Neural crest cell (in vitro differentiated cells): Measurements from ENCODE around the gene ABLIM2. TPM values are rescaled to one million over a fixed set of nuclear protein-coding genes. Genes with fewer than 3 reads are reported as not detected.

Experiments
- DNase-seq: peaks from one replicate; pipeline ENCODE4 v3.0.0; 2021; ENCODE audit warnings: low read depth, mixed read lengths, low spot score
- H3K27ac Mint-ChIP-seq: one replicate; pipeline ENCODE4 v1.8.0; 2021; ENCODE audit warnings: mild to moderate bottlenecking, mixed read lengths; ENCODE audit not compliant: unreplicated experiment
- H3K27me3 Mint-ChIP-seq: 2 replicates; pipeline ENCODE4 v1.8.0; 2021; ENCODE audit warnings: low read depth, mild to moderate bottlenecking, mixed read lengths
- H3K36me3 Mint-ChIP-seq: 2 replicates; pipeline ENCODE4 v1.8.0; 2021; ENCODE audit warnings: low read depth, mild to moderate bottlenecking, mixed read lengths
- H3K4me1 Mint-ChIP-seq: 2 replicates; pipeline ENCODE4 v1.8.0; 2021; ENCODE audit warnings: mixed read lengths
- H3K4me3 Mint-ChIP-seq: one replicate; pipeline ENCODE4 v1.8.0; 2021; ENCODE audit warnings: mild to moderate bottlenecking, mixed read lengths
- H3K9me3 Mint-ChIP-seq: 2 replicates; pipeline ENCODE4 v1.8.0; 2021; ENCODE audit warnings: mixed read lengths
- CTCF ChIP-seq: fragments of 200-600 bp; sonication (generic); conservative IDR thresholded peaks from 2 replicates; pipeline ENCODE4 v1.5.0; 2021; ENCODE audit warnings: antibody characterized with exemption, mild to moderate bottlenecking
- total RNA-seq: library from RNA; stranded (reverse); gene quantifications from 2 replicates; pipeline ENCODE4 v1.2.1, GENCODE V29; 2021

The ABLIM2 gene
- total RNA-seq, 1 donor from 2014 or later = 3.8 TPM

GRCh38 chr4:8067945-8068896, 90.4 kb downstream of the ABLIM2 start:
- no peak for DNase-seq
- no peak overlapping the region for H3K4me3 Mint-ChIP-seq
- H3K27me3 Mint-ChIP-seq = no peaks in the 10 kb centered on the region
- H3K9me3 Mint-ChIP-seq = peaks cover 5% of the 10 kb centered on the region
- no peak overlapping the region for H3K27ac Mint-ChIP-seq
- peaks cover 9% of the 10 kb centered on the region for H3K4me1 Mint-ChIP-seq
- H3K36me3 Mint-ChIP-seq = peaks cover 10% of the 10 kb centered on the region
- no peak for TF ChIP-seq CTCF

- Mint-ChIP-seq H3K36me3 (peaks cover 10% of the 10 kb centered on the region), H3K9me3 (peaks cover 5% of the 10 kb centered on the region), H3K4me3 (no peak overlapping the region), H3K4me1 (peaks cover 3% of the 10 kb centered on the region), H3K27ac (no peak overlapping the region), H3K27me3 (no peaks in the 10 kb centered on the region)
- TF ChIP-seq CTCF = no peak
- DNase-seq = no peak
Observed at GRCh38 chr4:8067274-8067936, 91.2 kb downstream of the ABLIM2 start.

DNA sequence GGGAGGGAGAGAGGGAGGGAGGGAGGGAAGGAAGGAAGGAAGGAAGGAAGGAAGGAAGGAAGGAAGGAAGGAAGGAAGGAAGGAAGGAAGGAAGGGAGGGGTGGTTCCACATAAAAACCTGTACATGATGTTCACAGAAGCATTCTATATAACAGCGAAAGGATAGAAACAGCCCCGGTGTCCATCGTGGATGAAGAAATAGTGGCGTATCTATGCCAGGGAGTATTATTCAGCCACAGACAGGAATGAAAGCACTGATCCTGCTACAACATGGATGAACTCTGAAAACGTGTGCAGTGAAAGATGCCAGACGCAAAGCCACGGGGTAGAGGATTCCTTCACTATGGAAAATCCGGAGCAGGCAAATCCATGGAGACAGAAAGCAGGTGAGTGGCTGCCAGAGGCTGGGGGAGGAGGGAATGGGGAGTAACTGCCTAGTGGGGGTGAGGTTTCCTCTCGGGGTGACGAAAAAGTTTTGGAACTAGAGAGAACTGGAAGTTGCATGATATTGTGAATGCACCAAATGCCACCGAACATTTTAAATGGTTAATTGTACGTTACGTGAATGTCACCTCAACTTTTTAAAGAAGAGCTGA, 92.2 kb downstream of the ABLIM2 start:
- peaks cover 3% of the 10 kb centered on the region for H3K4me1 Mint-ChIP-seq
- no peaks in the 10 kb centered on the region for H3K27me3 Mint-ChIP-seq
- H3K27ac Mint-ChIP-seq = no peak overlapping the region
- H3K4me3 Mint-ChIP-seq = no peak overlapping the region
- no peak for TF ChIP-seq CTCF
- no peak for DNase-seq
- peaks cover 10% of the 10 kb centered on the region for H3K36me3 Mint-ChIP-seq
- H3K9me3 Mint-ChIP-seq = peaks cover 5% of the 10 kb centered on the region

DNA sequence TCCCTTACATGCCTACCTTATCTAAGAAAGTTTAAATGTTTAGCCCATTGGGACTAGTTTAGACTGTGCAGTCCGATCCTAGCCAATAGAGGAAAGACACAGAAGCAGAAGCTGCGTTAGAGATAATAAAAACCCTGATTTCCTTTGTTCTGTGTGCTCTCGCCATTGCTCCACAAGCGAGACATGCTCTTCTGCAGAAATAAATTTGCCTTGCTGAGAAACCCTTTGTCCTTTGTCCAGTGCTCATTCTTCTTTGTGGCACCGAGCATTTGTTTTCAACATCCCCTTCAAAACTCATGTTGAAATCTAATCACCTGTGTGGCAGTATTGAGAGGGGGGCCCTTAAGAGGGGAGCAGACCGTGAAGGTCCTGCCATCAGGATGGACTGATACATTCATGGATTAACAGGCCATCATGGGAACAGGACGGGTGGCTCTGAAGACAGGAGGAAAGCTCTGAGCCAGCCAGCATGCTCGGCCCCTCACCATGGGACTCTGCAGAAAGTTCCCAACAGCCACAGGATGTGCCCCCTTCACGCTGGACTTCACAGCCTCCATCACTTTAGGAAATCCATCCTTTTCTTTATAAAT, 94.5 kb downstream of the ABLIM2 start:
- H3K27ac Mint-ChIP-seq = no peak overlapping the region
- peaks cover 10% of the 10 kb centered on the region for H3K36me3 Mint-ChIP-seq
- TF ChIP-seq CTCF = no peak
- no peaks in the 10 kb centered on the region for H3K27me3 Mint-ChIP-seq
- peaks cover 8% of the 10 kb centered on the region for H3K4me1 Mint-ChIP-seq
- DNase-seq = no peak
- H3K4me3 Mint-ChIP-seq = no peak overlapping the region
- H3K9me3 Mint-ChIP-seq = peaks cover 5% of the 10 kb centered on the region

GRCh38 chr4:8061573-8061972, 97.0 kb downstream of the ABLIM2 start:
- no peak for TF ChIP-seq CTCF
- peaks cover 5% of the 10 kb centered on the region for H3K9me3 Mint-ChIP-seq
- no peaks in the 10 kb centered on the region for H3K27me3 Mint-ChIP-seq
- H3K36me3 Mint-ChIP-seq = peaks cover 10% of the 10 kb centered on the region
- H3K4me3 Mint-ChIP-seq = no peak overlapping the region
- peaks cover 28% of the 10 kb centered on the region for H3K4me1 Mint-ChIP-seq
- no peak for DNase-seq
- no peak overlapping the region for H3K27ac Mint-ChIP-seq
